Activated CD8-positive, alpha-beta T cell treated with anti-CD3 and anti-CD28 coated beads for 36 hours (primary cell): ENCODE data around the gene UVRAG. TPM values are rescaled to one million over a fixed set of nuclear protein-coding genes. Genes with fewer than 3 reads are reported as not detected.

Experiments used
- ATAC-seq: fragments of 200-7000 bp; cut with Tn5 transposase; one replicate; pipeline ENCODE4 v1.10.0; 2021; ENCODE audit warnings: mild to moderate bottlenecking, moderate library complexity
- CTCF ChIA-PET: fragments of 350-600 bp; sonication (Branson Sonifier 250); formaldehyde crosslinking; loops from one replicate; lab custom pipeline; 2021; ENCODE audit warnings: antibody characterized with exemption; lab: Charles Lee
- POLR2A ChIA-PET: fragments of 350-600 bp; sonication (Branson Sonifier 250); formaldehyde crosslinking; loops from one replicate; lab custom pipeline; 2021; ENCODE audit warnings: antibody characterized with exemption; lab: Charles Lee
- DNase-seq: peaks from one replicate; pipeline ENCODE4 v3.0.0-alpha.2; 2020
- H3K27ac Mint-ChIP-seq: one replicate; pipeline ENCODE4 v1.8.0; 2021; ENCODE audit warnings: mild to moderate bottlenecking, mixed read lengths
- H3K27me3 Mint-ChIP-seq: one replicate; pipeline ENCODE4 v1.8.0; 2021; ENCODE audit warnings: mixed read lengths
- H3K36me3 Mint-ChIP-seq: one replicate; pipeline ENCODE4 v1.8.0; 2021; ENCODE audit warnings: low read depth, mixed read lengths
- H3K4me1 Mint-ChIP-seq: one replicate; pipeline ENCODE4 v1.8.0; 2021; ENCODE audit warnings: low read depth, mixed read lengths
- H3K4me3 Mint-ChIP-seq: one replicate; pipeline ENCODE4 v1.8.0; 2021; ENCODE audit warnings: mild to moderate bottlenecking, moderate library complexity, mixed read lengths
- H3K9me3 Mint-ChIP-seq: one replicate; pipeline ENCODE4 v1.8.0; 2021; ENCODE audit warnings: mixed read lengths
- intact Hi-C: fragments of 100-400 bp; cut with micrococcal nuclease; formaldehyde crosslinking; loops from one replicate; pipeline ENCODE4 v1.10.0; 2022
- total RNA-seq, 2 experiments: library from RNA; stranded (reverse); gene quantifications; one replicate each; pipeline ENCODE4 v1.2.3, GENCODE V29; 2021
- TF ChIP-seq, protein P1 (sequence below): fragments of 200-600 bp; IDR thresholded peaks from one replicate; pipeline ENCODE4 v1.8.0; 2022; ENCODE audit warnings: antibody characterized with exemption, mild to moderate bottlenecking

UVRAG gene
- total RNA-seq, 2 experiments from 2014 or later = 14.4 to 15.7 TPM

DNA sequence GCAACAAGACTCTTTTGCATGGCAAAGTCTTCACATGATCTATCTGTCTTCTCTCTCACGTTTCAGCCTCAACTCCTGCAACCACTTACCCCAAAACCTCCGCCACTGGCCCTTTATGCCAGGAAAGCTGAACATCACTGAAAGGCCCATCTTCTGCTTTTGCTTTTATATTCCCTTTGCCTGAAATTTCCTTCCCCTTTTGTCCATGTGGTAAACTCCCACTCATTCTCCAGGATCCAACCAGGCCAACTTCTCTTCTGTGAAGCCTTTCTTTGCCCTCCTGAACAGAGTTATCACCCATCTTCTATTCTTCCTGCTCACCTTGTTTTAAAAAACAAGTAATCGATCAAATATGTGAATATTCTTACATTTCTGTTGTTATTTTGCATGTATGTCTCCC lies 273.5 kb downstream of the UVRAG start:
- TF ChIP-seq, protein P1, sequence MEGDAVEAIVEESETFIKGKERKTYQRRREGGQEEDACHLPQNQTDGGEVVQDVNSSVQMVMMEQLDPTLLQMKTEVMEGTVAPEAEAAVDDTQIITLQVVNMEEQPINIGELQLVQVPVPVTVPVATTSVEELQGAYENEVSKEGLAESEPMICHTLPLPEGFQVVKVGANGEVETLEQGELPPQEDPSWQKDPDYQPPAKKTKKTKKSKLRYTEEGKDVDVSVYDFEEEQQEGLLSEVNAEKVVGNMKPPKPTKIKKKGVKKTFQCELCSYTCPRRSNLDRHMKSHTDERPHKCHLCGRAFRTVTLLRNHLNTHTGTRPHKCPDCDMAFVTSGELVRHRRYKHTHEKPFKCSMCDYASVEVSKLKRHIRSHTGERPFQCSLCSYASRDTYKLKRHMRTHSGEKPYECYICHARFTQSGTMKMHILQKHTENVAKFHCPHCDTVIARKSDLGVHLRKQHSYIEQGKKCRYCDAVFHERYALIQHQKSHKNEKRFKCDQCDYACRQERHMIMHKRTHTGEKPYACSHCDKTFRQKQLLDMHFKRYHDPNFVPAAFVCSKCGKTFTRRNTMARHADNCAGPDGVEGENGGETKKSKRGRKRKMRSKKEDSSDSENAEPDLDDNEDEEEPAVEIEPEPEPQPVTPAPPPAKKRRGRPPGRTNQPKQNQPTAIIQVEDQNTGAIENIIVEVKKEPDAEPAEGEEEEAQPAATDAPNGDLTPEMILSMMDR = no peak
- ChIA-PET POLR2A (no interaction called here), CTCF (no interaction called here)
- intact Hi-C loops = no loop called here
- Mint-ChIP-seq H3K4me1 (no peaks in the 10 kb centered on the region), H3K27ac (no peak overlapping the region), H3K4me3 (no peak overlapping the region), H3K27me3 (no peaks in the 10 kb centered on the region), H3K9me3 (peaks cover 11% of the 10 kb centered on the region), H3K36me3 (peaks cover 34% of the 10 kb centered on the region)
- DNase-seq = no peak
- no peak for ATAC-seq

DNA sequence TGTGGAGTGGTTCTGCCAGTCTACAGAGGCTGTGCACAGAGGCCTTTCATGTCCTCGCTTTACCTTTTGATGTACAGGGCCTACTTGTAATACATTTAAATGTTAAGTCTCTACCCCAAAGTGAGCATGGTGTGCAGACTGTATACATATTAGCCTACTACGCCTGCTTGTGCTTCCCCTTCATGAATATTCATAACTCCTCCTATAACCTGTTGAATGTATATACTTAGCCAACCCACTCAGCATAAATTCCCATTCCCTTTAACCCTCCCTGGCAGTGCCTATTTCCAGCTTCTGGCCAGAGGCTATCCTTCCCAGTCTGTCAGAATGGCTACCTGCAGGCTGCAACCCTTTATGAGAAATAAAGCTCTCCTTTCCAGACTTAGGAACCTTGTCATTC lies 275.2 kb downstream of the UVRAG start:
- ATAC-seq = no peak
- Mint-ChIP-seq H3K27ac (no peak overlapping the region), H3K4me3 (no peak overlapping the region), H3K4me1 (no peaks in the 10 kb centered on the region), H3K27me3 (no peaks in the 10 kb centered on the region), H3K36me3 (peaks cover 34% of the 10 kb centered on the region), H3K9me3 (peaks cover 11% of the 10 kb centered on the region)
- DNase-seq = no peak
- POLR2A ChIA-PET = no interaction called here
- intact Hi-C loops = no loop called here
- TF ChIP-seq, protein P1 = no peak
- CTCF ChIA-PET = no interaction called here

DNA sequence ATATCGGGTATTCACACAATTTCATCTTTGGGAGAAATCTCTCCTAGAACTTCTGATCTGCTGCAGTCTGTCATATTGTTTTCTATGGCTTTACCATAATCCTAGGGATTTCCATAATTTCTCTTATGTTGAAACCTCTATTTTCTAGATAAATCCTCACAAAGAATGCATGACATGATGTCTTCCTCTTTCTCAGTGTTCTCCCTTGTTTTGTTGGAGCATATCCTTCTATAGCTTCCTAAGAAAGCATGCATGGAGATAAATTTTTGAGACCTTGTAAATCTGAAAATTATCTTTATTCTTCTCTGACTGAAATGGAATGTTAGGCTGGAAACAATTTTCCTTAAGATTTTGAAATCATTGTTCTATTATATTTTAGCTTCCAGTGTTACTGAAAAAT lies 275.8 kb downstream of the UVRAG start:
- TF ChIP-seq, protein P1 = no peak
- intact Hi-C loops = no loop called here
- Mint-ChIP-seq H3K9me3 (peaks cover 11% of the 10 kb centered on the region), H3K27ac (no peak overlapping the region), H3K4me1 (no peaks in the 10 kb centered on the region), H3K27me3 (no peaks in the 10 kb centered on the region), H3K4me3 (no peak overlapping the region), H3K36me3 (peaks cover 34% of the 10 kb centered on the region)
- DNase-seq = no peak
- ChIA-PET CTCF (no interaction called here), POLR2A (no interaction called here)
- ATAC-seq = no peak

DNA sequence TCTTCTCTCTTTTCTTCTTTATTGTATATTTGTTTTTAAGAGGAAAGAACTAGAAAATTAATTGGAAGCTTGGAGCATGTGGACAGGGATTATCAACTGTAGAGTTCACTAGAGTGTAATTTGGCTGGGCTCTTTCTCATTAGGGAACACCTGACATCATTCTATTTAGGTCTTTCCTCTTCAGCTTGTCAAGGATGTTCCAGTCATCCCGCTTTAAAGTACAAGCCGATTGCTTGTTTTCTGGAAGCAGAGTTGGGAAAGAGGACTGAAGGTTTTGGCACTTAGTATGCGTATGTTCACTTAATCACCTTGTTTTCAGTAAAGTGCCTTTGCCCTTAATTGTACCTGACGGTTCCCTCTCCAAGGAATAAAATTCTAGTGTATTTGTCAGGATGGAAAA lies 279.7 kb downstream of the UVRAG start:
- H3K4me1 Mint-ChIP-seq = no peaks in the 10 kb centered on the region
- no peak overlapping the region for H3K4me3 Mint-ChIP-seq
- CTCF ChIA-PET = interaction anchor here (1.4 kb wide), 1 partner anchor 14 kb away, joined by 3 read pairs; no protein-coding TSS in a partner anchor
- intact Hi-C loops = no loop called here
- TF ChIP-seq, protein P1 = no peak
- DNase-seq (no peak), ATAC-seq (no peak)
- POLR2A ChIA-PET = interaction anchor here (0.8 kb wide), 1 partner anchor 893 kb away, joined by 3 read pairs; no protein-coding TSS in a partner anchor
- H3K27me3 Mint-ChIP-seq = no peaks in the 10 kb centered on the region
- H3K27ac Mint-ChIP-seq = no peak overlapping the region
- H3K9me3 Mint-ChIP-seq = peaks cover 6% of the 10 kb centered on the region
- H3K36me3 Mint-ChIP-seq = peaks cover 28% of the 10 kb centered on the region

DNA sequence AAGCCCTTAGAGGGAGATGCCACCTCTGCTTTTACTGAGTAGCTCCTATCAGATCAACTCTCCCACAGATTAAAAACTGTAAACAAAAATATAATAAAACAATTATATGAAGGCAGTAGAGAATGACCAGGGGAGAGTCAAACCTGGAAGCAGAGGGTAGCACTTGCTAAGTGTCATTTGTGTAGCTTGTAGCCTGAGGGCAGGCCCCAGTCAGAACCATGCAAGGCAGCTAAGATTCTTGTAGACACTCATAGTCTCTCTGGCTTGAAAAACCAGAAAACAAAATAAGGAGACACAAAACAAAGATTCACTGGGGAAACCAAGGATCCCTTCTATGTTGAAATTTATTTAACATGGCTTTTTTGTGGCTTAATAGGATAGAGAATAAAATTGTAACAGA lies 280.9 kb downstream of the UVRAG start:
- intact Hi-C loops = no loop called here
- Mint-ChIP-seq H3K9me3 (no peaks in the 10 kb centered on the region), H3K4me1 (no peaks in the 10 kb centered on the region), H3K4me3 (no peak overlapping the region), H3K27ac (no peak overlapping the region), H3K27me3 (no peaks in the 10 kb centered on the region), H3K36me3 (peaks cover 16% of the 10 kb centered on the region)
- TF ChIP-seq, protein P1 = no peak
- ChIA-PET POLR2A (no interaction called here), CTCF (interaction anchor here (1.0 to 1.4 kb wide), 3 partner anchors 15 to 390 kb away, joined by 3 to 4 read pairs (median 3); no protein-coding TSS in a partner anchor)
- ATAC-seq (no peak), DNase-seq (no peak)
